NCI-H1930 (cell line): ENCODE results near the gene KLHL15.

ENCODE experiments used
- DNase-seq, 2 experiments: peaks; one replicate each; lab custom pipeline; 2025; lab: John Stamatoyannopoulos, UW

KLHL15 gene

GRCh38 chrX:23952391-23952790 is 74.6 kb downstream of the KLHL15 start:
- DNase-seq, result no peak

- no peak for DNase-seq
Measured at GRCh38 chrX:23945206-23945605, 81.8 kb downstream of the KLHL15 start.

GRCh38 chrX:23944234-23944633 is 82.8 kb downstream of the KLHL15 start:
- DNase-seq, result no peak

GRCh38 chrX:23939203-23939602 is 87.8 kb downstream of the KLHL15 start:
- DNase-seq, result no peak

- no peak for DNase-seq
Measured at GRCh38 chrX:23938690-23939089, 88.3 kb downstream of the KLHL15 start.

GRCh38 chrX:23937100-23937499 is 89.9 kb downstream of the KLHL15 start:
- no peak for DNase-seq

- no peak for DNase-seq
Measured at GRCh38 chrX:23936180-23936579, 90.8 kb downstream of the KLHL15 start.

- no peak for DNase-seq
Measured at GRCh38 chrX:23935106-23935505, 91.9 kb downstream of the KLHL15 start.
